Heart left ventricle (tissue), 16 donors: Measurements from ENCODE around the gene TP53TG5. TPM values are rescaled to one million over a fixed set of nuclear protein-coding genes. Genes with fewer than 3 reads are reported as not detected.
A peak's percentile ranks its signal among the peaks of the same experiment; 100 is the strongest.

Experiments used
- ATAC-seq, 4 donors: fragments of 200-7000 bp; cut with Tn5 transposase; one replicate each; pipeline ENCODE4 v1.9.1; 2020 to 2022; ENCODE audit warnings: moderate library complexity in 4 of 4, mild to moderate bottlenecking in 3 of 4, moderate number of reproducible peaks in 1 of 4
- DNase-seq, 5 donors: peaks; one replicate each; pipeline ENCODE4 v3.0.0-alpha.2; 2020
- H3K27ac ChIP-seq, 12 donors: fragments of 200-600 bp; sonication (generic) in 4 of 12; one replicate each; pipeline versions ENCODE4 v1.5.0 to v1.8.0; 2016 to 2022; ENCODE audit warnings: mild to moderate bottlenecking in 2 of 12
- H3K27me3 ChIP-seq, 9 donors: fragments of 200-600 bp; sonication (generic) in 2 of 9; one replicate each; pipeline versions ENCODE4 v1.5.1 to v1.8.0; 2016 to 2022; ENCODE audit warnings: mild to moderate bottlenecking in 3 of 9
- H3K36me3 ChIP-seq, 9 donors: fragments of 200-600 bp; sonication (generic) in 2 of 9; one replicate each; pipeline versions ENCODE4 v1.5.0 to v1.8.0; 2018 to 2022; ENCODE audit warnings: mild to moderate bottlenecking in 2 of 9
- H3K4me1 ChIP-seq, 12 donors: fragments of 200-600 bp; sonication (generic) in 4 of 12; one replicate each; pipeline versions ENCODE4 v1.5.0 to v1.8.0; 2016 to 2022; ENCODE audit warnings: mild to moderate bottlenecking in 3 of 12
- H3K4me3 ChIP-seq, 12 donors: fragments of 200-600 bp; sonication (generic) in 4 of 12; one replicate each; pipeline versions ENCODE4 v1.5.0 to v1.8.0; 2017 to 2022; ENCODE audit warnings: mild to moderate bottlenecking in 9 of 12, moderate library complexity in 4 of 12
- H3K9me3 ChIP-seq, 12 donors: fragments of 200-600 bp; sonication (generic) in 4 of 12; one replicate each; pipeline versions ENCODE4 v1.5.0 to v1.8.0; 2016 to 2022; ENCODE audit warnings: mild to moderate bottlenecking in 1 of 12
- POLR2A ChIP-seq, 2 donors: fragments of 450-650 bp; IDR thresholded peaks; one replicate each; pipeline ENCODE4 v1.6.1; 2017; ENCODE audit warnings: antibody characterized with exemption in 2 of 2, mild to moderate bottlenecking in 2 of 2, moderate library complexity in 2 of 2
- WGBS, 4 donors: extraction: QIAGEN DNeasy Blood & Tissue Kit in 2 of 4; methylation state at CpG; one replicate each; pipeline versions ENCODE4 v1.1.5 to v1.1.7; 2013 to 2018; 5-methylcytosine and 5-hydroxymethylcytosine counted together
- intact Hi-C, 10 donors: fragments of 100-400 bp; cut with DNase I; formaldehyde crosslinking; loops; one replicate each; pipeline versions ENCODE4 v1.11.1 to v1.14.2; 2022
- polyA plus RNA-seq, 2 donors: library from polyadenylated mRNA; stranded (reverse); fragments of 200-250 nt; gene quantifications; one replicate each; pipeline ENCODE4 v1.2.3, GENCODE V29; 2013
- total RNA-seq, 9 donors: library from RNA; depleted of rRNA in 2 of 9; stranded (reverse); fragments of >200 nt in 2 of 9; fragmentation: NEBNext Ultra II Directional in 3 of 9; extraction: Animal tissue kit (Norgen Biotek cat#: 25700) in 3 of 9; gene quantifications; one replicate each; pipeline versions ENCODE4 v1.1.0 to v1.2.4, GENCODE V29; 2016 to 2023
- TF ChIP-seq, protein P1 (sequence below), 12 donors: fragments of 200-600 bp; sonication (generic) in 4 of 12; IDR thresholded peaks; one replicate each; pipeline versions ENCODE4 v1.5.0 to v1.8.0; 2018 to 2022; ENCODE audit warnings: antibody characterized with exemption in 12 of 12, mild to moderate bottlenecking in 5 of 12
- donor health status: ischemic (EF 13 %, LVEDD 7.1; RV severe dilation, severe dysfunction).
- donor health status: healthy with polysubstance abuse.
- donor health status: DM: no; HTN: yes; CAD: no.
- donor health status: DM: no; HTN: no; CAD: no.
- donor health status: ischemic (EF 25% LVEDD 6.9; RV normal size, moderate dysfunction).
- donor health status: ischemic (EF 25% LVEDD 5.7; RV mildly dilated, moderate dysfunction).
- donor health status: healthy.
- donor health status: DM: yes; HTN: yes; CAD: no.
- donor health status: ischemic (EF 35%, LVEDD 5.7; RV mildly dilated, moderate dysfunction).
- donor health status: nonischemic (EF 11% LVEDD 7.7; RV severe dilation, severe dysfunction).
- donor health status: DM: yes; HTN: yes; CAD: no.
- donor health status: PGD.
- donor health status: ischemic (EF 29% LVEDD 5.4; RV normal size, mild dysfunction).
- donor health status: nonischemic (EF 23%, LVEDD 6.1; RV moderate dilation, normal function).

Gene TP53TG5
- total and polyA plus RNA-seq, 11 donors = 0.32 to 3.2 (median 0.76) TPM; not detected in 2

DNA sequence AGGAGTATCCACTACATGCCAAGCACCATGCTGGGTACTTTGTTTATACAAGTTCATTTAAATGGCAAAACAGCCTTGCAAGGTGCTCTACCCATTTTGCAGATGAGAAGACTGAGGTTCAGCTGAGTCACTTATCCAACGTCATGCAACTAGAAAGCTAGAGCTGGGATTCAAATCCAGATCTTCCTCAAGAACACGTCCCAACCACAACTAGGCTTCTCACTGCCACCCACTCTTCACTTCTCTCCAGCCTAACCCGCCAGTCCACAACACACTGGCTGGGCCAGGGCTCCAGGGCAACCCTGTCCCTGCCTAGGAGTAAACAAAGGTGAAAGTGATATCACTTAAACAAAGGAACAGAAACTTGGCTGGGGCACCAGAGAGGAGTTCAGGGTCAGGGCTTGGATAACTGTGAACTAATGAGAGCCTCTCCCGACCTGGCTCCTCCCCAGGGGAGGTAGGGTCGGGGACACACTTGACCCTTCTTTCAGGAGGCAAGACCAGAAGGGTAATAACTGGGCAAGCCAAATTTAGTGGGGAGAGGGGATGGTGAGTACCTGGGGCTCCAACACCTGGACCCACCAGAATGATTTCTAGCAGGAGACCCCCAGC, 37.8 kb downstream of the TP53TG5 start:
- ATAC-seq = peak; percentile 12 to 43 (median 34)
- Histone ChIP-seq H3K4me3 (peak overlapping the region in 1 of 12 donors; percentile 70), H3K36me3 (peaks cover 0 to 6% (median 5%) of the 10 kb centered on the region in 9 donors), H3K27me3 (no peaks in the 10 kb centered on the region), H3K27ac (peak overlapping the region; percentile 84 to 97 (median 95)), H3K4me1 (peaks cover 8 to 97% (median 78%) of the 10 kb centered on the region in 12 donors), H3K9me3 (no peaks in the 10 kb centered on the region)
- DNase-seq = peak in 3 of 5 donors; percentile 19 to 67 (median 65)
- intact Hi-C loops = loop anchor here in 2 of 10 donors (5.0 to 10.0 kb wide), 2 partner anchors 67 to 454 kb away; partner anchors contain the start of genes DBNDD2 (in 1 of the 2), DNTTIP1 (in 1 of the 2) and WFDC3 (in 1 of the 2)
- TF ChIP-seq, protein P1, sequence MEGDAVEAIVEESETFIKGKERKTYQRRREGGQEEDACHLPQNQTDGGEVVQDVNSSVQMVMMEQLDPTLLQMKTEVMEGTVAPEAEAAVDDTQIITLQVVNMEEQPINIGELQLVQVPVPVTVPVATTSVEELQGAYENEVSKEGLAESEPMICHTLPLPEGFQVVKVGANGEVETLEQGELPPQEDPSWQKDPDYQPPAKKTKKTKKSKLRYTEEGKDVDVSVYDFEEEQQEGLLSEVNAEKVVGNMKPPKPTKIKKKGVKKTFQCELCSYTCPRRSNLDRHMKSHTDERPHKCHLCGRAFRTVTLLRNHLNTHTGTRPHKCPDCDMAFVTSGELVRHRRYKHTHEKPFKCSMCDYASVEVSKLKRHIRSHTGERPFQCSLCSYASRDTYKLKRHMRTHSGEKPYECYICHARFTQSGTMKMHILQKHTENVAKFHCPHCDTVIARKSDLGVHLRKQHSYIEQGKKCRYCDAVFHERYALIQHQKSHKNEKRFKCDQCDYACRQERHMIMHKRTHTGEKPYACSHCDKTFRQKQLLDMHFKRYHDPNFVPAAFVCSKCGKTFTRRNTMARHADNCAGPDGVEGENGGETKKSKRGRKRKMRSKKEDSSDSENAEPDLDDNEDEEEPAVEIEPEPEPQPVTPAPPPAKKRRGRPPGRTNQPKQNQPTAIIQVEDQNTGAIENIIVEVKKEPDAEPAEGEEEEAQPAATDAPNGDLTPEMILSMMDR (IDR thresholded peaks at IDR 0.05) = no peak
- peak in 1 of 2 donors; percentile 25 for TF ChIP-seq POLR2A (IDR thresholded peaks at IDR 0.05)
- WGBS, 4 donors = 36 to 61% (median 45%) methylated on average over 5 of the region's 5 CpGs

DNA sequence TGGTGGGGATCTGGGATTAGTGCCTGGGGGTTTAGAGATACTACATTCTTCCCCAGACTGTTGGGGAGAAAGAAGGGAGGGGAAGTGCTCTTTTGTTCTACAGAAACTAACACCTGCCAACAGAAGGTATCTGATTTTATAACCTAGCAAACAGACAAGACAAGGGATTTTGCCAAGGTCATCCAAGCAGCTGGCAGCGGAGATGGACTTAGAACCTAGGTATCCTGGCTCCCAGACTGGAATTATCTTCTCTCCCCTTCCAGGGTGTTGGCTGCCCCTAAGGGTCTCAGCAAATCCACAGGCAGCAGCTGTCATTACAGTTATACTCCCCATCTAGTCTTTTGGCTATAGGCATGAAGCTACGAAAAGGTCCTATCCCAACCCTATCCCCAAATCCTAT, 38.3 kb downstream of the TP53TG5 start:
- H3K27ac ChIP-seq = peak overlapping the region; percentile 73 to 97 (median 95)
- no peaks in the 10 kb centered on the region for H3K27me3 ChIP-seq
- ATAC-seq = no peak
- peaks cover 0 to 12% (median 8%) of the 10 kb centered on the region in 9 donors for H3K36me3 ChIP-seq
- no peaks in the 10 kb centered on the region for H3K9me3 ChIP-seq
- 85 to 94% (median 91%) methylated on average over 2 of the region's 2 CpGs for WGBS, 4 donors
- TF ChIP-seq, protein P1 (IDR thresholded peaks at IDR 0.05) = no peak
- TF ChIP-seq POLR2A (IDR thresholded peaks at IDR 0.05) = no peak
- no peak for DNase-seq
- intact Hi-C loops = loop anchor here in 2 of 10 donors (5.0 to 10.0 kb wide), 2 partner anchors 68 to 455 kb away; partner anchors contain the start of genes DBNDD2 (in 1 of the 2), DNTTIP1 (in 1 of the 2) and WFDC3 (in 1 of the 2)
- peaks cover 8 to 92% (median 73%) of the 10 kb centered on the region in 12 donors for H3K4me1 ChIP-seq
- H3K4me3 ChIP-seq = no peak overlapping the region

DNA sequence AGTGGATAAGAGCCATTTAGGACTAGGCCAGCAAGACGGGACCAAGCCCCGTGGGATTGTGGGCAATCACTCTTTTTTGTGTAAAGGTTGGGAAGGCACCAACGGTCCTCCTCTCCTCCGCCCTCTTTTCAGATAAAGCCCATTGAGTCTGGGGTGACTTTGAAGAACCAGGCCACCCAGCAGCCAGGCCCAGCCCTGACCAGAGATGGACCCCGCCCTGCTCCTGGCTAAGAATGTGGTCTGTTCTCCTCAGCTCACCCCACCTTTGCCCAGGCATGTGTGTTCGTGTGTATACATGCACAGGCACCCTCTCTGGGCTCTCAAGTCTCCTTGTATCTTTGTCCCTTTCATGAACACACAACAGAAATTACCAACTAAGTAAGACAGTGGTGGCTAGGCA, 39.0 kb downstream of the TP53TG5 start:
- peaks cover 0 to 17% (median 12%) of the 10 kb centered on the region in 9 donors for H3K36me3 ChIP-seq
- no peak for ATAC-seq
- TF ChIP-seq, protein P1 (IDR thresholded peaks at IDR 0.05) = no peak
- no peak for TF ChIP-seq POLR2A (IDR thresholded peaks at IDR 0.05)

More for the DNA sequence above, 39.0 kb downstream of the TP53TG5 start:
- 53 to 75% (median 68%) methylated on average over 6 of the region's 6 CpGs for WGBS, 4 donors
- H3K27me3 ChIP-seq = no peaks in the 10 kb centered on the region
- intact Hi-C loops = no loop called here
- DNase-seq = no peak
- H3K4me1 ChIP-seq = peaks cover 8 to 85% (median 66%) of the 10 kb centered on the region in 12 donors
- H3K4me3 ChIP-seq = no peak overlapping the region
- H3K27ac ChIP-seq = peak overlapping the region; percentile 73 to 97 (median 95)
- H3K9me3 ChIP-seq = no peaks in the 10 kb centered on the region
